Measurements from ENCODE around the gene IGF1R. TPM values are rescaled to one million over a fixed set of nuclear protein-coding genes. Genes with fewer than 3 reads are reported as not detected.

IGF1R gene
- total RNA-seq, 1 experiment from 2014 or later = 16.3 TPM

- ATAC-seq (no peak), DNase-seq (ENCODE audit: low read depth, low spot score) (no peak)
- Histone ChIP-seq H3K9me2 (ENCODE audit: insufficient read depth) (no peaks in the 10 kb centered on the region), H3K79me2 (ENCODE audit: insufficient read depth, low read length) (no peaks in the 10 kb centered on the region), H3K4me2 (ENCODE audit: low read length) (no peak overlapping the region), H2AFZ (ENCODE audit: low read depth, low read length, poor library complexity, severe bottlenecking) (no peak overlapping the region), H3K9me3 (ENCODE audit: control insufficient read depth in 1 of 2, insufficient read depth in 1 of 2, low read depth in 1 of 2, low read length in 2 of 2) (no peaks in the 10 kb centered on the region), H3K4me1 (ENCODE audit: control insufficient read depth in 1 of 2, insufficient read depth in 2 of 2, low read length in 2 of 2) (peaks cover 0 to 3% of the 10 kb centered on the region in 2 experiments; a peak in 1 of 4 replicates), H3K27me3 (ENCODE audit: insufficient read depth, low read length) (no peaks in the 10 kb centered on the region), H3K9ac (ENCODE audit: low read length) (no peak overlapping the region), H3K27ac (ENCODE audit: low read depth, low read length) (no peak overlapping the region), H4K20me1 (ENCODE audit: insufficient read depth) (no peaks in the 10 kb centered on the region), H3K36me3 (ENCODE audit: control insufficient read depth in 1 of 2, insufficient read depth in 2 of 2, low read length in 2 of 2) (no peaks in the 10 kb centered on the region), H3K4me3 (replicated peaks in 1 of 2; ENCODE audit: low read depth in 1 of 2, low read length in 2 of 2) (no peak overlapping the region)
- ChIA-PET RAD21 (ENCODE audit: low non-redundant PET in 1 of 2, low total read pairs in 2 of 2, uncharacterized antibody in 2 of 2, unreplicated experiment in 2 of 2) (no interaction called here), CTCF (interaction anchor here (1.0 kb wide), 1 partner anchor 130 kb away, joined by 4 read pairs; no protein-coding TSS in a partner anchor), POLR2A (no interaction called here)
- BruUV-seq (replicated peaks) = no TSS peak
- intact Hi-C loops (cut with micrococcal nuclease) = no loop called here
- TF ChIP-seq POLR2AphosphoS5 (IDR thresholded peaks at IDR 0.05; ENCODE audit: low read depth, low read length) = no peak
- TF ChIP-seq ZNF274 (IDR thresholded peaks at IDR 0.05; ENCODE audit: low read depth, low read length) = no peak
- no peak for TF ChIP-seq ZBTB33 (IDR thresholded peaks at IDR 0.05; ENCODE audit: extremely low read depth, insufficient replicate concordance, low read length)
- TF ChIP-seq POLR2A (IDR thresholded peaks at IDR 0.05; ENCODE audit: borderline replicate concordance, extremely low read depth, insufficient read depth, insufficient read length) = no peak
- no peak for TF ChIP-seq SRF (IDR thresholded peaks at IDR 0.05; ENCODE audit: low read depth)
Measured at GRCh38 chr15:98720577-98721565, 72.5 kb downstream of the IGF1R start.

- H3K36me3 ChIP-seq (ENCODE audit: control insufficient read depth in 1 of 2, insufficient read depth in 2 of 2, low read length in 2 of 2) = no peaks in the 10 kb centered on the region
- ChIA-PET POLR2A (no interaction called here), CTCF (no interaction called here), RAD21 (ENCODE audit: low non-redundant PET in 1 of 2, low total read pairs in 2 of 2, uncharacterized antibody in 2 of 2, unreplicated experiment in 2 of 2) (no interaction called here)
- H3K4me3 ChIP-seq (replicated peaks in 1 of 2; ENCODE audit: low read depth in 1 of 2, low read length in 2 of 2) = no peak overlapping the region
- intact Hi-C loops (cut with micrococcal nuclease) = no loop called here
- no peak overlapping the region for H2AFZ ChIP-seq (ENCODE audit: low read depth, low read length, poor library complexity, severe bottlenecking)
- no peaks in the 10 kb centered on the region for H3K79me2 ChIP-seq (ENCODE audit: insufficient read depth, low read length)
- H3K4me1 ChIP-seq (ENCODE audit: control insufficient read depth in 1 of 2, insufficient read depth in 2 of 2, low read length in 2 of 2) = peaks cover 12 to 16% of the 10 kb centered on the region in 2 experiments
- ATAC-seq (no peak), DNase-seq (ENCODE audit: low read depth, low spot score) (no peak)
- H3K27ac ChIP-seq (ENCODE audit: low read depth, low read length) = no peak overlapping the region
- H3K9me2 ChIP-seq (ENCODE audit: insufficient read depth) = no peaks in the 10 kb centered on the region
- H4K20me1 ChIP-seq (ENCODE audit: insufficient read depth) = no peaks in the 10 kb centered on the region
- no peak for TF ChIP-seq EZH2 (IDR thresholded peaks at IDR 0.05)
- TF ChIP-seq CEBPB (IDR thresholded peaks at IDR 0.05; ENCODE audit: low read depth) = no peak
- TF ChIP-seq SP1 (IDR thresholded peaks at IDR 0.05; ENCODE audit: low read depth) = no peak
- no peak for TF ChIP-seq EGR1 (IDR thresholded peaks at IDR 0.05; ENCODE audit: low read depth)
- no peaks in the 10 kb centered on the region for H3K27me3 ChIP-seq (ENCODE audit: insufficient read depth, low read length)
- BruUV-seq (replicated peaks) = no TSS peak
- no peak overlapping the region for H3K9ac ChIP-seq (ENCODE audit: low read length)
- no peaks in the 10 kb centered on the region for H3K9me3 ChIP-seq (ENCODE audit: control insufficient read depth in 1 of 2, insufficient read depth in 1 of 2, low read depth in 1 of 2, low read length in 2 of 2)
- no peak overlapping the region for H3K4me2 ChIP-seq (ENCODE audit: low read length)
Measured at GRCh38 chr15:98722209-98722608, 73.9 kb downstream of the IGF1R start.
